HepG2 (cell line): ENCODE measurements around the gene BRK1. TPM values are rescaled to one million over a fixed set of nuclear protein-coding genes. Genes with fewer than 3 reads are reported as not detected.

Experiments used
- ATF2 ChIP-seq: sonication (generic); formaldehyde crosslinking; IDR thresholded peaks from 2 replicates; pipeline ENCODE4 v1.4.0; 2020; ENCODE audit warnings: missing genetic modification reagents
- DZIP1 ChIP-seq: sonication (generic); formaldehyde crosslinking; IDR thresholded peaks from 2 replicates; pipeline ENCODE4 v1.5.0; 2020; ENCODE audit warnings: mild to moderate bottlenecking, missing genetic modification reagents
- ELF1 ChIP-seq: sonication (generic); formaldehyde crosslinking; IDR thresholded peaks from 2 replicates; pipeline ENCODE4 v1.4.0; 2020; ENCODE audit warnings: missing genetic modification reagents
- ERF ChIP-seq: IDR thresholded peaks from 2 replicates; pipeline ENCODE4 v1.6.1; 2018; ENCODE audit warnings: missing biosample characterization, missing genetic modification reagents
- ETV5 ChIP-seq: IDR thresholded peaks from 2 replicates; pipeline ENCODE4 v1.6.1; 2018; ENCODE audit warnings: missing biosample characterization, missing genetic modification reagents, inconsistent platforms, borderline replicate concordance
- FOSL2 ChIP-seq: sonication (generic); formaldehyde crosslinking; IDR thresholded peaks from 2 replicates; pipeline ENCODE4 v1.4.0; 2020; ENCODE audit warnings: missing genetic modification reagents
- HMG20A ChIP-seq: IDR thresholded peaks from 2 replicates; pipeline ENCODE4 v1.6.1; 2016; ENCODE audit warnings: borderline replicate concordance
- HOXA3 ChIP-seq: sonication (generic); formaldehyde crosslinking; IDR thresholded peaks from 2 replicates; pipeline ENCODE4 v1.5.0; 2020; ENCODE audit warnings: missing genetic modification reagents
- HOXA5 ChIP-seq: sonication (generic); formaldehyde crosslinking; IDR thresholded peaks from 2 replicates; pipeline ENCODE4 v1.4.0; 2020; ENCODE audit warnings: missing genetic modification reagents
- JARID2 ChIP-seq: sonication (generic); formaldehyde crosslinking; IDR thresholded peaks from 2 replicates; pipeline ENCODE4 v1.8.1; 2023; ENCODE audit warnings: missing genetic modification reagents, inconsistent platforms; ENCODE audit not compliant: insufficient replicate concordance
- MBNL3 ChIP-seq: fragments of 250-450 bp; sonication (Bioruptor Pico); conservative IDR thresholded peaks from 2 replicates; pipeline ENCODE4 v1.8.0; 2022; ENCODE audit warnings: mild to moderate bottlenecking, inconsistent platforms
- NPAS2 ChIP-seq: sonication (generic); formaldehyde crosslinking; IDR thresholded peaks from 2 replicates; pipeline ENCODE4 v1.8.0; 2022; ENCODE audit warnings: mild to moderate bottlenecking, missing genetic modification reagents, borderline replicate concordance
- RBFOX2 ChIP-seq: fragments of 200-400 bp; formaldehyde crosslinking; IDR thresholded peaks from 2 replicates; pipeline ENCODE4 v1.6.1; 2017; ENCODE audit warnings: low read depth, mild to moderate bottlenecking, low read length
- SRSF9 ChIP-seq: fragments of 200-400 bp; formaldehyde crosslinking; IDR thresholded peaks from 2 replicates; pipeline ENCODE4 v1.6.1; 2018; ENCODE audit warnings: borderline replicate concordance, mild to moderate bottlenecking, low read depth, low read length; ENCODE audit not compliant: insufficient read depth, poor library complexity, severe bottlenecking
- TBP ChIP-seq: sonication (generic); formaldehyde crosslinking; IDR thresholded peaks from 2 replicates; pipeline ENCODE4 v1.5.0; 2020; ENCODE audit warnings: missing genetic modification reagents
- TSC22D2 ChIP-seq: sonication (generic); formaldehyde crosslinking; IDR thresholded peaks from 2 replicates; pipeline ENCODE4 v1.5.1; 2020; ENCODE audit warnings: missing genetic modification reagents, mild to moderate bottlenecking, borderline replicate concordance
- YY1 ChIP-seq: IDR thresholded peaks from 2 replicates; pipeline ENCODE4 v1.6.1; 2011; ENCODE audit warnings: low read length, low read depth, moderate library complexity, mild to moderate bottlenecking; ENCODE audit not compliant: insufficient read depth, insufficient replicate concordance
- ZNF75D ChIP-seq: sonication (generic); formaldehyde crosslinking; IDR thresholded peaks from 2 replicates; pipeline ENCODE4 v1.8.1; 2023; ENCODE audit warnings: missing genetic modification reagents, mild to moderate bottlenecking, borderline replicate concordance
- ZNF761 ChIP-seq: sonication (generic); formaldehyde crosslinking; conservative IDR thresholded peaks from 2 replicates; pipeline ENCODE4 v1.4.0; 2020; ENCODE audit warnings: mild to moderate bottlenecking, missing genetic modification reagents
- ZNF780A ChIP-seq: sonication (generic); formaldehyde crosslinking; IDR thresholded peaks from 2 replicates; pipeline ENCODE4 v1.8.0; 2022; ENCODE audit warnings: mild to moderate bottlenecking, missing genetic modification reagents, moderate library complexity
- ZSCAN22 ChIP-seq: sonication (generic); formaldehyde crosslinking; IDR thresholded peaks from 2 replicates; pipeline ENCODE4 v1.4.0; 2020; ENCODE audit warnings: mild to moderate bottlenecking, missing genetic modification reagents
- polyA plus RNA-seq, 8 experiments: library from polyadenylated mRNA; depleted of rRNA in 3 of 8; stranded (reverse) in 7 of 8; unstranded in 1 of 8; fragments of >200 nt; fragmentation: Illumina TruSeq in 4 of 8; extraction: Trizol in 4 of 8; gene quantifications; 2 replicates each; pipeline versions ENCODE4 v1.2.1 to v1.2.3, GENCODE V29; 2011 to 2016; ENCODE audit warnings: low read depth in 4 of 8, missing spikeins in 1 of 8, mixed read lengths in 1 of 8; ENCODE audit not compliant: insufficient read depth in 1 of 8
- total RNA-seq, 5 experiments: library from RNA; depleted of rRNA; stranded (reverse); fragments of >200 nt; fragmentation: Illumina TruSeq; extraction: Trizol; gene quantifications; 2 replicates each; pipeline ENCODE4 v1.2.3, GENCODE V29; 2016; ENCODE audit warnings: low read depth in 1 of 5
- TF ChIP-seq, protein P1 (sequence below): fragments of 450-650 bp; IDR thresholded peaks from 2 replicates; pipeline ENCODE4 v1.6.1; 2016
- TF ChIP-seq, protein P2 (sequence below): sonication (generic); formaldehyde crosslinking; IDR thresholded peaks from 2 replicates; pipeline ENCODE4 v1.4.0; 2020; ENCODE audit warnings: low read depth, mild to moderate bottlenecking, missing genetic modification reagents

The BRK1 gene
- total and polyA plus RNA-seq, 2 of the 13 experiments (the other 11 are each of a cell fraction or from before 2014, with no cell fraction given), result 118 to 155 TPM

- TF ChIP-seq NPAS2 (CRISPR knock-in tag) (no peak), YY1 (peak; percentile 35), ZNF761 (CRISPR knock-in tag) (peak; percentile 29; the same call in 1 of the 2 replicates), ERF (peak; percentile 63; the same call in 1 of the 2 replicates), HOXA3 (CRISPR knock-in tag) (peak; percentile 28; the same call in 1 of the 2 replicates), ZNF75D (CRISPR knock-in tag) (no peak), JARID2 (no peak), HOXA5 (CRISPR knock-in tag) (peak; percentile 61), FOSL2 (CRISPR knock-in tag) (no peak), ATF2 (CRISPR knock-in tag) (no peak; the same call in 1 of the 2 replicates), HMG20A (CRISPR knock-in tag) (no peak), ELF1 (CRISPR knock-in tag) (no peak), MBNL3 (CRISPR knock-in tag) (no peak), SRSF9 (no peak), TBP (CRISPR knock-in tag) (no peak), DZIP1 (CRISPR knock-in tag) (no peak), ZNF780A (peak; percentile 65; the same call in 1 of the 2 replicates), ZSCAN22 (no peak), ETV5 (CRISPR knock-in tag) (peak; percentile 41), RBFOX2 (peak; percentile 93), TSC22D2 (CRISPR knock-in tag) (no peak)
- TF ChIP-seq, protein P1, sequence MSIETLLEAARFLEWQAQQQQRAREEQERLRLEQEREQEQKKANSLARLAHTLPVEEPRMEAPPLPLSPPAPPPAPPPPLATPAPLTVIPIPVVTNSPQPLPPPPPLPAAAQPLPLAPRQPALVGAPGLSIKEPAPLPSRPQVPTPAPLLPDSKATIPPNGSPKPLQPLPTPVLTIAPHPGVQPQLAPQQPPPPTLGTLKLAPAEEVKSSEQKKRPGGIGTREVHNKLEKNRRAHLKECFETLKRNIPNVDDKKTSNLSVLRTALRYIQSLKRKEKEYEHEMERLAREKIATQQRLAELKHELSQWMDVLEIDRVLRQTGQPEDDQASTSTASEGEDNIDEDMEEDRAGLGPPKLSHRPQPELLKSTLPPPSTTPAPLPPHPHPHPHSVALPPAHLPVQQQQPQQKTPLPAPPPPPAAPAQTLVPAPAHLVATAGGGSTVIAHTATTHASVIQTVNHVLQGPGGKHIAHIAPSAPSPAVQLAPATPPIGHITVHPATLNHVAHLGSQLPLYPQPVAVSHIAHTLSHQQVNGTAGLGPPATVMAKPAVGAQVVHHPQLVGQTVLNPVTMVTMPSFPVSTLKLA, result no peak
- TF ChIP-seq, protein P2, sequence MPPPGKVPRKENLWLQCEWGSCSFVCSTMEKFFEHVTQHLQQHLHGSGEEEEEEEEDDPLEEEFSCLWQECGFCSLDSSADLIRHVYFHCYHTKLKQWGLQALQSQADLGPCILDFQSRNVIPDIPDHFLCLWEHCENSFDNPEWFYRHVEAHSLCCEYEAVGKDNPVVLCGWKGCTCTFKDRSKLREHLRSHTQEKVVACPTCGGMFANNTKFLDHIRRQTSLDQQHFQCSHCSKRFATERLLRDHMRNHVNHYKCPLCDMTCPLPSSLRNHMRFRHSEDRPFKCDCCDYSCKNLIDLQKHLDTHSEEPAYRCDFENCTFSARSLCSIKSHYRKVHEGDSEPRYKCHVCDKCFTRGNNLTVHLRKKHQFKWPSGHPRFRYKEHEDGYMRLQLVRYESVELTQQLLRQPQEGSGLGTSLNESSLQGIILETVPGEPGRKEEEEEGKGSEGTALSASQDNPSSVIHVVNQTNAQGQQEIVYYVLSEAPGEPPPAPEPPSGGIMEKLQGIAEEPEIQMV (CRISPR knock-in tag), result peak; percentile 81; the same call in 1 of the 2 replicates
These were observed 49.3 kb downstream of the BRK1 start, which contains the start of gene IRAK2 (continued) for GRCh38 chr3:10164546-10165393.
